Measurements from ENCODE around the gene NOTCH1.

The NOTCH1 gene

GRCh38 chr9:136482793-136483588 lies 62.9 kb downstream of the NOTCH1 start, which contains the start of gene SEC16A:
Gene SEC16A, minus strand, starts transcription at chr9:136483040. Its CDS starts 5,425 bp downstream, at chr9:136477615.
- peak; percentile 100 for DNase-seq

- peak; percentile 52 for DNase-seq
Observed at GRCh38 chr9:136482046-136482792, 63.6 kb downstream of the NOTCH1 start.

GRCh38 chr9:136481558-136481957 lies 64.3 kb downstream of the NOTCH1 start:
- no peak for DNase-seq

DNA sequence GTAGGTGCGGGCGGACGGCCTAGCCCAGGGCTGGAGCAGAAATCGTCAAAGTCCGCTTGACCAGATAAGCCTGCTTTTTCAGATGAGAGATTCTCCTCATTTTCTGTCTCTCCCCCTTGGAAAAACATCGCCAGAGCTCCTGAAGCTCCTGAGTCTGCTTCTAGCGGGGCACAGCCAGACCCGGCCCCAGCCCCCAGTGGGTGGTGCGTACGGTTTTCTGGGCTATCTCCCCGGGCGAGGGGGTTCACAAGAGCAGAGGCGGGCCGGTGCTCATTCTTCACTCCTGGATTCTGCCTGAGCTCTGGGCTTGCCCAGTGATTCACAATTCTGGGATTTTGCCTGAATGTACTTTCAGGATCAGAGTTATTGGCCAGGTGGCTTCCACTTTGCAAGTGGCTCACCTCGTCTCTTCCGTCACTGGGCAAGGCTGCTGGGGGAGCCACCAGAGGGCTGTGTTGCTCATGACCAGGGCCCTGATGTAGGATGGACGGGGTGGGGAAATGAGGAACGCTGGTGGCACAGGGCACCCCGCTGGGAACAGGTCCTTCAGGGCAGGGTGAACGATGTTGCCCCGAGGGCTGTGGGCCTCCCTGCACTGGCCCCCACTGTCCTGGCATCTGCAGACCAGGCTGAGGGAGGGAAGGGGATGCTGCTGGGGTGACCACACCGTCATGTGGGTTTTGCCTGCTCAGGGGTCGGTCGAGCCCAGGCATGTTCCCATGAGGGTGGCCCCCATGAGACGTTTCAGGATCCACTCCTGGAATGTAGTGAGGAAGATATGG lies 69.3 kb downstream of the NOTCH1 start:
- DNase-seq = no peak

- no peak for DNase-seq
Observed at GRCh38 chr9:136474974-136475865, 70.6 kb downstream of the NOTCH1 start.

- no peak for DNase-seq
Observed at GRCh38 chr9:136474021-136474640, 71.7 kb downstream of the NOTCH1 start.

DNA sequence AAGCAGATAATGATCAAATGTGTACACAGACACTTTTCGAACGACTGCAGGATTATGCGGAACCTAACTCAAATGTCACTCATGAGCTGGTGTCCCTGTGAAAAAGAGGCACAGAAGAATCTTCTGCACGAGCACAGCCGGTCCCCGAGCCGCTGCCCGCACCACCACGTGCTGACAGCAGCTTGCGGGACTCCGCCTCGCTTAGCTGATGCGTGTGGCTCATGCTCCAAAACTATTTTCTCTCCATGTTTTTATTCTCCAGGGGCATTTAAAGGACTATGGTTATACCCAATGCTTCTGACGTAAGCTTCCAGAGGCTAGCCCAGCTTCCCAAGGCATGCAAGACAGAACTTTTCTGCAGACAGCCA lies 72.5 kb downstream of the NOTCH1 start:
- DNase-seq = no peak

DNA sequence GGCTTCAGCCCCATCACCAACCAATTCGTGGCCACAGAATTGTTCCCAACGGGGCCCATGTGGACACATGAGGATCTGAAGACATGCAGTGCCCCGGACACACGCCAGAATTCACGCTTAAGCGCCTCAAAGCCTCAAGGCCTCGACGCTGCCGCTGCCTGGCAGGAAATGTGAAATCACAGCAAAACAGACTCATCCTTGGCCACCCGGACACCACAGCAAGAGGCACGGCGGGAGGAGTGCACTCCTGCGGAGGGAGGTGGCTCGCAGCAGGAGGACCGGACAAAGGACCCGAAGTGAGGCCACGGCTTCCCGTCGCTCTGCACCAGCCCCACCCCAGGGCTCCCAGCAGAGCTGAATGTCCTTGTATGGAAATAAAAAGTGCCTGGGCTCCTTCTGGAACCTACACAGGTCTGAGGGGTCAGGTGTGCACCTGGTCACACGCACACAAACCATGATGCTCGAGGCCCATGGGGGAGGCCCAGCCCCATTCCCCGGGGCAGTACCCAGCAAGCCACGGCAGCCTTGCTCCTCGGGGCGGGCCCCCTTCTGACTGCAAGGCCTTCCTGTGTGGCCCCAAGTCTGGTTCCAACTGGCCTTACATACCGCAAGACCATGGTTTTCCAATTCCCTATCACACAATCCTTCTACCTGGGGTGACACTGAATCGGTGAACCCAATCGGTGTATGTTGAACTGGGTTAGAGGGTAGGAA lies 73.1 kb downstream of the NOTCH1 start:
- DNase-seq = no peak

- DNase-seq = no peak
Observed at GRCh38 chr9:136471802-136472487, 73.9 kb downstream of the NOTCH1 start.

- no peak for DNase-seq
Observed at GRCh38 chr9:136470792-136471469, 74.9 kb downstream of the NOTCH1 start.

- no peak for DNase-seq
Observed at GRCh38 chr9:136470356-136470755, 75.5 kb downstream of the NOTCH1 start.

DNA sequence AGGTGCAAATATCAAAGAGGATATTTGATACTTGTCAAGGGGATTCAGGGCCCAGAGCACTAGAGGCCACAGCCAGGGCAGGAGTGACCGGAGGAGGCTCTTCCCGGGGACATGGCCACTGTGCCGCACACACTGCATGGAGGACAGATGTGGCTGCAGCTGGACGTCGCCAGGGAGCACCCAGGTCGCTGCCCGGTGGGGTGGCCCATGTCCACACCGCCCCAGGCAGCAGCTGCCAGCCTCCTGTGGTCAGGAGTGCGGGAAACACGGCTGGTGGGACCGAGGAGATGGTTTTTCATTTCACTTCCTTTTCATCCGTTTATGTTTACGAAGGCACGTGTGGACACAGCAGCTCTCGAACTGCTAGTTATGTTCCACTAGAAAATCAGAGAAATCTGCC lies 78.1 kb downstream of the NOTCH1 start:
- DNase-seq = no peak

GRCh38 chr9:136466155-136466541 lies 79.7 kb downstream of the NOTCH1 start:
- DNase-seq = no peak

GRCh38 chr9:136465500-136466154 lies 80.2 kb downstream of the NOTCH1 start:
- DNase-seq = no peak

GRCh38 chr9:136464241-136464640 lies 81.6 kb downstream of the NOTCH1 start:
- DNase-seq = no peak

GRCh38 chr9:136463578-136463977 lies 82.3 kb downstream of the NOTCH1 start:
- no peak for DNase-seq

DNA sequence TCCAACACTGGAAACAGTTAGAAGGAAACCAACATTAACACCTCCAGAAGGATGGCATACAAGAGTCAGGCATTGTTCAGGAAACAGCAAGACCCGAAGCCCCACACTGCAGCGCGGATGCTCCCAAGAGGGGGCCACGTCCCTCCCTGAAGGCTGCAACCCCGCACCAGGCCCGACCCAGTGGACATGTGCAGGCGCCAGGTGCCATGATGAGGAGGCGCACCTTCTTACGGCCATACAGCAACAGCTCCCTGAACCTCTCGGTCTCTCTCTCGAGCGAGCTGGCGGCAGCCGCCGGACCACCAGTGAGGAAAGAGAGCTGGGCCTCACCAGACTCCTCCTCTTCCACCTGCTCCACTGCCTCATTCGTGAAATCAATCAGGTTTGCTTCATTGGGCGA lies 83.2 kb downstream of the NOTCH1 start:
- DNase-seq = no peak

- DNase-seq = no peak
Observed at GRCh38 chr9:136460772-136461325, 85.0 kb downstream of the NOTCH1 start.

- no peak for DNase-seq
Observed at GRCh38 chr9:136459425-136459824, 86.4 kb downstream of the NOTCH1 start.

Data from suppressor macrophage treated with lipopolysaccharide for 4 hours (primary cell).